Upper lobe of left lung (tissue), 4 donors: ENCODE measurements around the gene RCC1.

ENCODE experiments used
- CTCF ChIP-seq, 6 experiments: fragments of 450-650 bp in 4 of 6; fragments of 200-600 bp in 2 of 6; sonication (generic) in 2 of 6; IDR thresholded peaks; one replicate each; pipeline ENCODE4 v1.5.1; 2016 to 2019; ENCODE audit warnings: antibody characterized with exemption in 6 of 6
- POLR2AphosphoS5 ChIP-seq, 2 donors: sonication (generic); formaldehyde crosslinking; IDR thresholded peaks; one replicate each; pipeline ENCODE4 v1.5.1; 2017; ENCODE audit warnings: antibody characterized with exemption in 2 of 2

GRCh38 chr1:28470146-28470545 is 35.7 kb upstream of the RCC1 start:
- no peak for TF ChIP-seq CTCF (IDR thresholded peaks at IDR 0.05)
- TF ChIP-seq POLR2AphosphoS5 (IDR thresholded peaks at IDR 0.05) = no peak
